Neutrophil (primary cell): ENCODE measurements around the gene CD9.

Experiments used
- H3K27ac ChIP-seq: fragments of 200-600 bp; sonication (generic); 2 replicates; pipeline ENCODE4 v1.5.1; 2016; ENCODE audit warnings: mild to moderate bottlenecking, moderate library complexity
- H3K27me3 ChIP-seq: fragments of 200-600 bp; sonication (generic); 2 replicates; pipeline ENCODE4 v1.6.0; 2016; ENCODE audit warnings: mild to moderate bottlenecking
- H3K36me3 ChIP-seq: fragments of 200-600 bp; sonication (generic); 2 replicates; pipeline ENCODE4 v1.5.1; 2017
- H3K4me1 ChIP-seq, 2 experiments: fragments of 200-600 bp in 1 of 2; sonication (generic) in 1 of 2; 1 replicate in 1 of 2; 2 replicates in 1 of 2; pipeline versions ENCODE4 v1.5.1 to v1.6.1; 2013 to 2016; ENCODE audit warnings: low read depth in 1 of 2, low read length in 1 of 2, mild to moderate bottlenecking in 1 of 2, moderate library complexity in 1 of 2; ENCODE audit not compliant: control insufficient read depth in 1 of 2, insufficient read depth in 1 of 2
- H3K4me3 ChIP-seq, 2 experiments: fragments of 200-600 bp in 1 of 2; sonication (generic) in 1 of 2; 1 replicate in 1 of 2; 2 replicates in 1 of 2; pipeline ENCODE4 v1.5.1; 2013 to 2016; ENCODE audit warnings: low read depth in 1 of 2, low read length in 1 of 2, mild to moderate bottlenecking in 1 of 2, moderate library complexity in 1 of 2
- H3K9me3 ChIP-seq: fragments of 200-600 bp; sonication (generic); 2 replicates; pipeline ENCODE4 v1.5.1; 2016
- CTCF ChIP-seq: fragments of 200-600 bp; sonication (generic); IDR thresholded peaks from 2 replicates; pipeline ENCODE4 v1.5.1; 2016; ENCODE audit warnings: antibody characterized with exemption

CD9 gene

DNA sequence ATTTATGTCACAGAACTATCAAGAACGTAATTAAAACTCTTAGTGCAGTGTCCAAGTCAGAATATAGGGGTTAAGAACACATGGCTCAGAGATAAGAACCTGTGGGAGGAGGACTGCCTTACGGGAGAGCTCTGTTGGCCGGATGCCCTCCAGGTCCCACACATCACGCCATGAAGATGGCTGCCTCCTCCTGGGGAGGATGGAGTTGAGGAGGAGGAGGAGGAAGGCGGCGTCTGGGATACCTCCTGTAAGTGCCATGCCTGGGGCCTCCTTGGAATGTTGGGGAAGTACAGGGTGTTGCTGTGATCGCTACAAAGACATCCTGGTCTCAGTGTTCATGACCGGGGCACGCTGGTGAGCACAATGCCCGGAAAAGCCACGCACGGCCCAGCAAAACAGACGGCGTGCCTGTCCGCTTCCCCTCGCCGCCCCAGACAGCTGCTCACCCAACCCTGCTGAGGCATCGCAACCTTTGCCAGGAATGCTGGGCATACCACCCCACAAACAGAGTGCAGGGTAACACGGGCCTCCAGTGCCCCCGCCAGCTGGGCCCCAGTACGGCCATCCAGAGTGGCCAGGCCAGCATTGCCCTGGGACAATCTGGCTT is 28.7 kb upstream of the CD9 start:
- H3K27me3 ChIP-seq = peaks cover 23% of the 10 kb centered on the region
- no peaks in the 10 kb centered on the region for H3K9me3 ChIP-seq
- H3K4me3 ChIP-seq = no peak overlapping the region
- H3K36me3 ChIP-seq = no peaks in the 10 kb centered on the region
- no peak overlapping the region for H3K27ac ChIP-seq
- peaks cover 18 to 27% of the 10 kb centered on the region in 2 experiments for H3K4me1 ChIP-seq
- no peak for TF ChIP-seq CTCF

- Histone ChIP-seq H3K27ac (no peak overlapping the region), H3K9me3 (no peaks in the 10 kb centered on the region), H3K4me1 (peaks cover 15 to 24% of the 10 kb centered on the region in 2 experiments), H3K36me3 (no peaks in the 10 kb centered on the region), H3K27me3 (peaks cover 20% of the 10 kb centered on the region), H3K4me3 (no peak overlapping the region)
- TF ChIP-seq CTCF = no peak
Observed at GRCh38 chr12:6172086-6172485, 28.1 kb upstream of the CD9 start.

DNA sequence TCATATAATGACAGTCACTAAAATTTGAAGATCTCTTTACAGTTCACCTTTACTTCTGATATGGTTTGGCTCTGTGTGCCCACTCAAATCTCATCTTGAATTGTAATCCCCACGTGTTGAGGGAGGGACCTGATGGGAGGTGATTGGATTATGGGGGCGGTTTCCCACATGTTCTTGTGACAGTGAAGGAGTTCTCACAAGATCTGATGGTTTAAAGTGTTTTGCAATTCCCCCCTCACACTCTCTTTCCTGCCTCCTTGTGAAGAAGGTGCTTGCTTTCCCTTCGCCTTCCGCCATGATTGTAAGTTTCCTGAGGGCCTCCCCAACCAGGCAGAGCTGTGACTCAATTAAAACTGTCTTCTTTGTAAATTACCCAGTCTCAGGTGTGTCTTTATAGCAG is 27.3 kb upstream of the CD9 start:
- no peak overlapping the region for H3K27ac ChIP-seq
- TF ChIP-seq CTCF = no peak
- no peak overlapping the region for H3K4me3 ChIP-seq

GRCh38 chr12:6177642-6178358 is 22.4 kb upstream of the CD9 start:
- Histone ChIP-seq H3K36me3 (no peaks in the 10 kb centered on the region), H3K9me3 (no peaks in the 10 kb centered on the region), H3K4me1 (peaks cover 4 to 6% of the 10 kb centered on the region in 2 experiments), H3K27ac (no peak overlapping the region), H3K27me3 (peaks cover 14% of the 10 kb centered on the region), H3K4me3 (no peak overlapping the region)
- TF ChIP-seq CTCF = no peak

More for the DNA sequence above, 27.3 kb upstream of the CD9 start:
- Histone ChIP-seq H3K27me3 (peaks cover 12% of the 10 kb centered on the region), H3K9me3 (no peaks in the 10 kb centered on the region), H3K36me3 (no peaks in the 10 kb centered on the region), H3K4me1 (peaks cover 7 to 16% of the 10 kb centered on the region in 2 experiments)

GRCh38 chr12:6178981-6179761 is 21.0 kb upstream of the CD9 start:
- TF ChIP-seq CTCF = no peak
- peaks cover 18% of the 10 kb centered on the region for H3K27me3 ChIP-seq
- no peaks in the 10 kb centered on the region for H3K9me3 ChIP-seq
- peaks cover 10 to 18% of the 10 kb centered on the region in 2 experiments for H3K4me1 ChIP-seq
- no peaks in the 10 kb centered on the region for H3K36me3 ChIP-seq
- H3K27ac ChIP-seq = no peak overlapping the region
- H3K4me3 ChIP-seq = no peak overlapping the region
